DMS79 treated with DMSO at 0.1 percent for 48 hours (cell line): ENCODE data around the gene NT5M.

ENCODE experiments used
- DNase-seq: peaks from one replicate; lab custom pipeline; 2025; lab: John Stamatoyannopoulos, UW

NT5M gene

GRCh38 chr17:17395246-17395802 is 92.2 kb downstream of the NT5M start:
- no peak for DNase-seq

GRCh38 chr17:17395885-17396284 is 92.7 kb downstream of the NT5M start:
- DNase-seq: no peak
